Bone marrow (tissue), 2 donors: ENCODE measurements around the gene NDUFA7.
"Not testable (repeated sequence)": the region's sequence is repeated elsewhere in the genome, so short reads cannot be mapped to it uniquely, and the experiment has no call there.

Experiments
- DNase-seq, 2 donors: peaks; one replicate each; lab custom pipeline; 2025; lab: John Stamatoyannopoulos, UW

Gene NDUFA7

DNA sequence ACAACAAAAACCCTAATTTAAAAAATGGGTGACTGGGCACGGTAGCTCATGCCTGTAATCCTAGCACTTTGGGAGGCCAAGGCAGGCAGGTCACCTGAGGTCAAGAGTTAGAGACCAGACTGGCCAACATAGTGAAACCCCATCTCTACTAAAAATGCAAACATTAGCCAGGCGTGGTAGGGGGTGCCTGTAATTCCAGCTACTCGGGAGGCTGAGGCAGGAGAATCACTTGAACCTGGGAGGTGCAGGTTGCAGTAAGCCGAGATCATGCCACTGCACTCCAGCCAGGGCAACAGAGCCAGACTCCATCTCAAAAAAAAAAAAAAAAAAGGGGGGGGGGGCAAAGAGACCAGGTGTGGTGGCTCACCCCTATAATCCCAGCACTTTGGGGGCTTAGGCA, 56.9 kb downstream of the NDUFA7 start:
- not testable (repeated sequence) for DNase-seq

DNA sequence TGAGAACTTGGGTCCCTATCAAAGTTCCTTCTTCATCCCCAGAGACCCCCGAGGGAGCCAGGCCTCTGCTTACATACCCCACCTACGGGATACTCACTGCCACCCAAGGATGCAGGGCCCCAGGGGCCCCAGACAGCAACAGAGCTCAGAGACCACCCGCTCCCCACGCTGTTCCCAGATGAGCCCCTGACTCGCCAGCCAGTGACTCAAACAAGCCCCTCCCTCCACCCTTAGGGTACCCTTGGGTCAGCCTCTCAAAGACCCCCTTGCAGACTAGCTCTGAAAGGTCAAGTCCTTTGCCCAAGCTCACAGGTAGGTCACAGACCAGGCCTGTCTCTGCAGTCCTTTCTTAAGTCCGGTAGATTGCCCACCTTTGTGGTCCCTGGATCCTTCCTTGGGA, 58.7 kb downstream of the NDUFA7 start:
- DNase-seq = no peak

DNA sequence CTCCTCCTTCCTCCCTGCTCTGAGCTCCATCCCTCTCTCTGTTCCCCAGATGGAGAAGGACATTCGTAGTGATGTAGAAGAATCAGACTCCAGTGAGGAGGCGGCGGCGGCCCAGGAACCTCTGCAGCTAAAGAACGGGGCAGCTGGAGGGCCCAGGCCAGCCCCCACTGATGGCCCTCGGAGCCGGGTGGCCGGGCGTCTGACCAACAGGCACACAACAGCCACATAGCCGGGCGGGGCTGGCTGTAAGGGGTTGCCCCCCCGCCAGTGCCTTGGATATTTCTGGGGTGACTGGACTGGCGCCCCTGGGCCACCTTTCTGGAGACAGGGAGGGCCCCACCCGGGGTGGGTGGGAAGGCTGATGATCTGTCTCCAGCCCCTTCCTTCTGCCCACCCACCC, 59.3 kb downstream of the NDUFA7 start:
- no peak for DNase-seq

DNA sequence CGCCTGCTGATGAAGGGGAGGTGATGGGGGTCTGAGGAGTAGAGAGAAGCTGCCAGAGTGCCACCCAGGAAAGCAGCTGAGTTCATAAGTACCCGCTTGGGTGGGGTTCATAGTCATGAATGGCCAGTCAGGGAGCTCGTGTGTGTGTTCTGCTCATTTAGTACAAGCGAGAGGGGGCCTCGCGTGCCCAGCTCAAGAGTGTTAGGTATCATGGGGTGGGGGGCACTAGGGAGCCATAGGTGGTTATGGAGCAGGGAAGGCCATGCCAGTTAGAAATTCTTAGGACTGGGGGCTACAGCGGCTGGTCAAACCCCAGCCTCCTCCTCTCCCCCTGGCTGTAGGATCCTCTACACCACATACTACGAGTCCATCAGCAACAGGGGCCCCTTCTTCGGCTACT, 59.8 kb downstream of the NDUFA7 start:
- DNase-seq = no peak
